IPS-18c (cell line): ENCODE measurements around the gene NPTXR.

Experiments used
- H3K4me3 ChIP-seq: 2 replicates; pipeline ENCODE4 v1.7.0; 2013; ENCODE audit warnings: low read depth, mild to moderate bottlenecking, low read length, moderate library complexity; ENCODE audit not compliant: insufficient read depth
- H3K9me3 ChIP-seq: one replicate; pipeline ENCODE4 v1.6.1; 2013; ENCODE audit warnings: mild to moderate bottlenecking, low read length, moderate library complexity; ENCODE audit not compliant: control insufficient read depth, insufficient read depth

The NPTXR gene

DNA sequence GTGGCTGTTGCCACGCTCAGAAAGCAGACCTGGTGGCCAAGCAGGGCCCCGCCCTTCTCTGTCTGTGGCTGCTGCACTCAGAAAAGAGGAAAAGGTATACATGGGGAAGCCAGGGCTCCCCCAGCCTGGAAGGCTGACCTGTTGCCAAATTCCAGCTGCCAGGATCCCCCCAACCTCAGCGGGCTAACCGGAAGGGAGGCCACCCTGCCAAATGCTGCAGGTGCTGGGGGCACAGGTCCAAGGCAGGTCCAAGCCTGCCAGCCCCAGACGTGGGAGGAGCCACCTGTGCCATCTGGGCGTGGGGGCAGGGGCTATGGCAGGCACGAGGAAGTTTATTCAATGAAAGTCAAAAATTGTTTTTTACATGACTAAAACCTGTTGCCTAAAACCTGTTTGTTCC lies 2.6 kb downstream of the NPTXR start:
- Histone ChIP-seq H3K4me3 (no peak overlapping the region), H3K9me3 (no peaks in the 10 kb centered on the region)

DNA sequence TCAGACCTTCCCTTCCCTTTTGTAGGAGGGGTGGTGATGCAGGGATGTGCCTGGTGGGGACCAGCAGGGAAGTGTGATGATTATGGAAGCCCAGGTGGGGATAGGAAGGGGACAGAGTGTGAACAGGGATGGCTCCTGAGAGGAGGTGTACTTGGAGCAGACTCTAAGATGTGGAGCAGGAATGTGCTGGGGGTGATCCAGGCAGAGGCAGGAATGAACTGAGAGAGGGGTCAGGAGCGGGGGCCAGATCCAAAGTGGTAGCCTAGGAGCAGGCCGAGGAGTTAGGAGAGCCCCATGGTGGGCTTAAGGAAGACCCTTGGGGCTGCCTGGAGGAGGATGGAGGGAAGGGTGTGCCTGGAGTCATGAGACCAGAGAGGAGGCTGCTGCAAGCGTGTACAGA lies 3.7 kb downstream of the NPTXR start:
- Histone ChIP-seq H3K4me3 (no peak overlapping the region), H3K9me3 (no peaks in the 10 kb centered on the region)

DNA sequence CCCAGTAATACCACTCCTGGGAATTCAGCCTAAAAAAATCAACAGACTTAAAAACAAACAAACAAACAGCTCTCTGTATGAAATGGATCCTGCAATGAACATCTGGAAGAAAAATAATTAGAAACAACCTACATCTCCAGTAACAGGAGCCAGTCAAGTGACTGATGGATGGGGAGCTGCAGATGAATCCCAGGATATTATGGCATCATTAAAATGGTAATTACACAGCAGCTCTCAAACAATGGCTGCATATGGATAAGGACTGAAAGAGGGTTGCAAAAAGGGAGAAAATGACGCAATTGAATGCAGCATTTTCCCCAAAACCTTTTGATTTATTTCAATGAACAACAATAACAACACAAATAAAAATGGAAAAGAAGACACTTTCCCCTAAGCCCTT lies 4.1 kb downstream of the NPTXR start:
- Histone ChIP-seq H3K4me3 (no peak overlapping the region), H3K9me3 (no peaks in the 10 kb centered on the region)

DNA sequence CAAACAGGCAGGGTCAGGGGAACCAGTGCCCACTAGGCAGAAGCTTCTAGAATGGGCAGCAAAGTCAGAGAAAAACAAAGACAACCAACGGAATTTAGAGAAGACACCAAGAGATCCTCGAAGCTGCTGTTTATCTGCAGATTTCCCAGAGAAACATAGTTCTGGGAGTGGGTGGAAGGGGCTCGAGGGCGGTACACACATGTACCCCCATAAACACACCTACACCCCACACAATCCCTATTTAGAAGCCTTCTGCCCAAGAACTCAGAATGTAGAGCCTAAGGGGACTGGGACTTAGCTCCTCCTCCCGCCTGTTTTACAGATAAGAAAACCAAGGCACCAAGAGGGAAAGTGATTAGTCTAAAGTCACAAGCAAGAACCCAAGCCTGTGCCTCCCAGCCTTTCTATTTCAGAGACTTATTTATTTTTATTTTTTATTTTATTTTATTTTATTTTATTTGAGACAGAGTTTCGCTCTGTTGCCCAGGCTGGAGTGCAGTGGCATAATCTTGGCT lies 6.4 kb downstream of the NPTXR start:
- H3K4me3 ChIP-seq = no peak overlapping the region
- H3K9me3 ChIP-seq = no peaks in the 10 kb centered on the region

DNA sequence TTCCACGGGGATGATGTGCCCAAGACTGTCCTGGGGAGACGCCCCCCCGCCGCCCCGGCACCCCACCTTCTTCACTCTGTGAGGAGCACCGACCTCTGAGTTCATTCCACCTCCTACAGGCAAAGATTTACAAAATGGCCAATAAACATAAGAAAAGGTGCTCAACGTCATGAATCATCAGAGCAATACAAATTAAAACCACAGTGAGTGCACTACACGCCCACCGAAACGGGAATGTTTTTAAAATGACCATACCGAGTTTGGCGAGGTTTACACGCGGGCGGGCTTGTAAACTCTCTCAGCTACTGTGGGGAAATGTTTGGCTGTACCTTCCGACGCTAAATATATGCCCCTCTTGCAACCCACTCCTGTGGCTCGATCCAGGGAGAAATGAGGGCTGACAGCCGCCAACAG lies 7.9 kb downstream of the NPTXR start:
- Histone ChIP-seq H3K9me3 (no peaks in the 10 kb centered on the region), H3K4me3 (no peak overlapping the region; the same call in 1 of the 2 replicates)

DNA sequence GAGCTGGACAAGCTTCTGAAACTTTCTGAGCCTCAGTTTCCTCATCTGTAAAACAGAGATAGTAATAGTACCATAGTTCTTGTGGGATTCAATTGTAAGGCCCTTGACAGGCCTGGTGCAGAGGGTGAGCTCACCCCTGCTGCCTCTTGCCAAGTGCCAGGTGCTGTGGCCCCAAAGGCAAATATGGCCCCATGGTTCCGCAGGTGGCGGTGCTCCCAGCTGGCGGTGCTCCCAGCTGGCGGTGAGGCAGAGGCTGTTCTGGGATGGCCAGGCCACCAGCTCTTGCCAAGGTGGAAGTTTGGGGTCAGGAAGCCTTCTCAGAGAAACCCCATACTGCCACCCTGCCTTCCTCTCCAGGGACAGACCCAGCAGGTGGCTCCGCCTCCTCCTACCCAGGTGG lies 8.8 kb downstream of the NPTXR start:
- no peaks in the 10 kb centered on the region for H3K9me3 ChIP-seq
- no peak overlapping the region for H3K4me3 ChIP-seq

- no peak overlapping the region for H3K4me3 ChIP-seq
- no peaks in the 10 kb centered on the region for H3K9me3 ChIP-seq
These were observed 9.4 kb downstream of the NPTXR start for GRCh38 chr22:38834215-38834953.

GRCh38 chr22:38833061-38833460 lies 10.8 kb downstream of the NPTXR start:
- H3K9me3 ChIP-seq = no peaks in the 10 kb centered on the region
- H3K4me3 ChIP-seq = no peak overlapping the region

DNA sequence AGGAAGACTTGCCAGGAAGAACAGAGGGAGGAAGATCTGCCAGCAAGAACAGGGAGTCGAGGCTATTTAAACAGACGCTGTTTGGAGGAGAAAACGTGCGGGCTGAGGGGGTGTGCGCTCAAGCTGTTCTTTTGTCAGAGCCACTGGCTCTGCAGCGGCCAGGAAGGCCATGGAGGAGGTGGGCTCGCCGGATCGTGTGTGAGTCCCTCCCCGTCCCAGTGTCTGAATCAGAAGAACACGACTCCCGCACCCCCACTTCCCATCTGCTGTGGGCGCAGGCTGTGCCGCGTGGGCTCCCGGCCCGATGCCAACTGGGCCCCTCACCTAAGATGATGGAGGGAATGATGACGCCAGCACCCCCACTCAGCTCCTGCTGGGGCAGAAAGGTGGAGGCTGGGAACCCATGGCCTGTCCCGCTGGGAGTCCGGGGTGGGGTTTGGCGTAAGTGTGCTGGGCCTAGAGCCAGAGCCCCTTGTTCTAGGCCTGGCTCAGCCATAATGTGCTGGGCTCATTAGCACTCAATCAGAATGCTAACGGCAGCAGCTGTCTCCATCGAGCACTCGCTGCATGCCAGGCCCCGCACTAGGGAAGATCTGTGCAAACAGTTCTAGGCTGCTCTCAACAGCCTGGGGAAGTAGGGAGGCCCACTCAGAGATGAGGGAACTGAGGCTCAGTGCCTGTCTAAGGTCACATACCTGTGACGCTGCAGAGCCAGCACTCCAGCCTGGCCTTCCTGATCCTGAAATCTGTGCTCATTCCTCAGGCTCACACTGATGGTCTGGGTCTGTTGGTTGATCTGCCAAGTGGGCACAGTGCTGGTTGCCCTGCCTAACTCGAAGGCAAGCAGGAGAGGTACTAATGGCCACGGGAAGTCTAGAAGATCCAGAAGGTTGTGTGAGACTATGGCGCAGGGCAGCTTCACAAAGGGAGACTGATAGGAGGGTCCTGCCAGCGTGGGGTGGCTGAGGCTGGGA lies 11.5 kb downstream of the NPTXR start:
- Histone ChIP-seq H3K4me3 (no peak overlapping the region), H3K9me3 (no peaks in the 10 kb centered on the region)

- H3K4me3 ChIP-seq = no peak overlapping the region
- no peaks in the 10 kb centered on the region for H3K9me3 ChIP-seq
These were observed 12.5 kb downstream of the NPTXR start for GRCh38 chr22:38831166-38831945.

DNA sequence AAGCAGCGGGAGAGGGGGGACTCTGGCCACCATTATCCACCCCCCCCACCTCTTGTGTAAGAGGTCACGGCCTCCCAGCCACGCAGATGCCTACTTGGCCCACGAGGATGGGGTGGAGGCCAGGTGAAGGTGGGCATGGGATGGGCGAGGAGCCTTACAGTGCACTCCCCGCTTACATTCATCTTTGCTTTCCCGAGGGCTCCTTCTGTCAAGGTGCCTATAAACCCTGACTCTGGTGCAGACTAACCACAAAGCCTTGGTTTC lies 13.1 kb downstream of the NPTXR start:
- no peaks in the 10 kb centered on the region for H3K9me3 ChIP-seq
- H3K4me3 ChIP-seq = no peak overlapping the region

DNA sequence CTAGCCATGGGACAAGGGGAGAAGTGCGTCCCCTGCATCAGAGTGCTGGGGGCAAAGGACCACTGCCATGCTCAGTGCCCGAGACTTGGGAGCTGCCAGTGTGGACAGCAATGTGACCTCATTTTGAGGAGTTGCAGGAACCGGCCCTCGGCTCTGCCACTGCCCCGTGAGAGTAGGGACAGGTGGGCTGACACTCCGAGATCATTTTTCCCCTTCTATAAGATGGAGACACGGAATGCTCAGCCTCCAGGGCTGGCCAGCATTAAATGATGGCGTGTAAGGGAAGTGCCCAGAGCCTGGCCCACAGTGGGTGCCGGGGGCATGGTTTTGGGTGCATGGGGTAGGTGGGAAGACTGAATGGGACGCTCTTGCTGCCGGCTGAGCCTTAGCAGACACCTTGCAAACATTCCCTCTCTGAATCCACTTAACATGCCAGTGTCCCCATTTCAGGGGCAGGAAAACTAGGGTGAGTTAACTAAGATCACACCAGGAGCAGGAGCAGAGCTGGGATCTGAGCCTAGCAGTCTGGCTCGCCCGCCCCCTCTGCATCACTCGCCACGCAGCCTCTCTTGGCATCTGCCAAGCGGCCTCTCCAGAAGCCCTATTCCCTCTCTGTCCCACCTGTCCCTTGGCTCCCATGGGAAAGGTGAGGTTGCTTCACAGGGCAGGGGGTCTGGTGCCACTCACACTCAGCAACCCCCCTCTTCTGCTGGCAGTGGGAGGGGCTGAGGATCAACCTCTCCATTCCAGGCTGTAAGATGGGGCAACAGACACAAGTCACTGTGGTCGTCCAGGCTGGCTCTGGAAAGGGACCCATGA lies 13.6 kb downstream of the NPTXR start:
- Histone ChIP-seq H3K9me3 (no peaks in the 10 kb centered on the region), H3K4me3 (no peak overlapping the region)

- no peaks in the 10 kb centered on the region for H3K9me3 ChIP-seq
- no peak overlapping the region for H3K4me3 ChIP-seq
These were observed 14.3 kb downstream of the NPTXR start for GRCh38 chr22:38829485-38829884.

DNA sequence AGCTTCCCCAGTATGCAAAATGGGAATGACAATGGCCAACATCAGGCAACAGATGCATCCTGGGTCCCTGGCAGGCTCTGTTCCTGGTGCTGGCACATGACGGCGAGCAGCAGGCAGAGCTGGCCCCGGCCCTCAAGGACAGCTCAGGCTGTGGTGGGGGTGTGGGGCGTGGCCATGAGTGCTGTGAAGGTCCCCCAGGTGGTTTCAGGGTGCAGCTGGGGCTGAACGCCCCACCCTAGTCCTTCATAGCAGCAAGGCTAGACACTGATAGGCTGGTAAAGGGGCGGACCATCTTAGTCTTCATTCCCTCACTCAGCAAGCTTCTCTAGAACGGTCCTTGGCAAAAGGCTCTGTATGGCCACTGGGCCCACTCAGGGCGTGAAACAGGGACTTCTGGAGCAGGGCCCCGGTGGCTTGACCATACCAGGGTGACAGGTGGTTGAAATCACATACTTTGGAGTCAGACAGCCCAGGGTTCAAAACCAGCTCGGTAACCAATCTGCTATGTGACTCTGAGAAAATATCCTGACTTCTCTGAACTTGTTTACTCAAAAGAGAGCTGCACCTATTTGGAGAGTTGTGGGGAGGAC lies 15.1 kb downstream of the NPTXR start:
- Histone ChIP-seq H3K4me3 (no peak overlapping the region), H3K9me3 (no peaks in the 10 kb centered on the region)

- Histone ChIP-seq H3K9me3 (no peaks in the 10 kb centered on the region), H3K4me3 (no peak overlapping the region)
These were observed 15.6 kb downstream of the NPTXR start for GRCh38 chr22:38828191-38828590.

GRCh38 chr22:38827510-38827909 lies 16.3 kb downstream of the NPTXR start:
- Histone ChIP-seq H3K9me3 (no peaks in the 10 kb centered on the region), H3K4me3 (no peak overlapping the region)
